HG03095 (cell line): ENCODE measurements around the gene HOXC10.

Experiments used
- ATAC-seq: cut with Tn5 transposase; IDR thresholded peaks from one replicate; pipeline ENCODE4 v1.9.1; 2021; ENCODE audit warnings: moderate library complexity; ENCODE audit not compliant: unreplicated experiment

The HOXC10 gene

GRCh38 chr12:53990311-53991076, 5.5 kb downstream of the HOXC10 start:
- no peak for ATAC-seq

GRCh38 chr12:53991077-53991460, 6.1 kb downstream of the HOXC10 start:
- ATAC-seq: no peak

- no peak for ATAC-seq
Measured at GRCh38 chr12:53992377-53992889, 7.5 kb downstream of the HOXC10 start.

GRCh38 chr12:53993162-53994008, 8.4 kb downstream of the HOXC10 start:
- no peak for ATAC-seq

GRCh38 chr12:53994009-53994263, 9.0 kb downstream of the HOXC10 start:
- ATAC-seq: no peak

GRCh38 chr12:53994264-53995001, 9.5 kb downstream of the HOXC10 start:
- no peak for ATAC-seq

- ATAC-seq: no peak
Measured at GRCh38 chr12:53995002-53995377, 10.0 kb downstream of the HOXC10 start.

GRCh38 chr12:53995378-53996239, 10.7 kb downstream of the HOXC10 start:
- ATAC-seq: no peak

- ATAC-seq: no peak
Measured at GRCh38 chr12:53996240-53997203, 11.6 kb downstream of the HOXC10 start.

GRCh38 chr12:53997204-53998109, 12.5 kb downstream of the HOXC10 start:
- no peak for ATAC-seq

GRCh38 chr12:53998110-53998899, 13.4 kb downstream of the HOXC10 start:
- ATAC-seq: no peak

GRCh38 chr12:53998900-53999236, 13.9 kb downstream of the HOXC10 start:
- ATAC-seq: no peak

- ATAC-seq: no peak
Measured at GRCh38 chr12:53999559-54000115, 14.7 kb downstream of the HOXC10 start.

GRCh38 chr12:54000116-54001114, 15.5 kb downstream of the HOXC10 start, which contains the start of gene HOXC9:
Gene HOXC9, plus strand, starts transcription at chr12:54000161. Its CDS starts 28 bp downstream, at chr12:54000189.
- no peak for ATAC-seq

GRCh38 chr12:54001283-54002187, 16.6 kb downstream of the HOXC10 start:
- no peak for ATAC-seq
